ENCODE data around the gene ATAD3B. TPM values are rescaled to one million over a fixed set of nuclear protein-coding genes. Genes with fewer than 3 reads are reported as not detected.
"Not testable (repeated sequence)": the region's sequence is repeated elsewhere in the genome, so short reads cannot be mapped to it uniquely, and the experiment has no call there.

Gene ATAD3B
- total RNA-seq, 1 donor from 2014 or later: 20.2 TPM

GRCh38 chr1:1509465-1509850 is 37.9 kb downstream of the ATAD3B start:
- not testable (repeated sequence) for DNase-seq (ENCODE audit: low read depth)

- DNase-seq (ENCODE audit: low read depth): peak; percentile 13
Observed at GRCh38 chr1:1510912-1511532, 39.5 kb downstream of the ATAD3B start.

- peak; percentile 99 for DNase-seq (ENCODE audit: low read depth)
Observed at GRCh38 chr1:1511533-1512285, 40.1 kb downstream of the ATAD3B start, which contains the start of gene ATAD3A. Gene ATAD3A (plus strand): TSS chr1:1512162. CDS start chr1:1512269, 107 bp downstream.

GRCh38 chr1:1512425-1512824 is 40.9 kb downstream of the ATAD3B start:
- not testable (repeated sequence) for DNase-seq (ENCODE audit: low read depth)

GRCh38 chr1:1513675-1514074 is 42.1 kb downstream of the ATAD3B start:
- not testable (repeated sequence) for DNase-seq (ENCODE audit: low read depth)

GRCh38 chr1:1514376-1514775 is 42.8 kb downstream of the ATAD3B start:
- not testable (repeated sequence) for DNase-seq (ENCODE audit: low read depth)

- not testable (repeated sequence) for DNase-seq (ENCODE audit: low read depth)
Observed at GRCh38 chr1:1516923-1517322, 45.4 kb downstream of the ATAD3B start.

GRCh38 chr1:1517973-1518620 is 46.5 kb downstream of the ATAD3B start:
- no peak for DNase-seq (ENCODE audit: low read depth)

- not testable (repeated sequence) for DNase-seq (ENCODE audit: low read depth)
Observed at GRCh38 chr1:1518621-1519007, 47.0 kb downstream of the ATAD3B start.

- DNase-seq (ENCODE audit: low read depth): not testable (repeated sequence)
Observed at GRCh38 chr1:1519805-1520505, 48.4 kb downstream of the ATAD3B start.

- DNase-seq (ENCODE audit: low read depth): no peak
Observed at GRCh38 chr1:1521331-1521730, 49.8 kb downstream of the ATAD3B start.

- DNase-seq (ENCODE audit: low read depth): not testable (repeated sequence)
Observed at GRCh38 chr1:1522536-1522935, 51.0 kb downstream of the ATAD3B start.

- not testable (repeated sequence) for DNase-seq (ENCODE audit: low read depth)
Observed at GRCh38 chr1:1523226-1523625, 51.7 kb downstream of the ATAD3B start.

GRCh38 chr1:1523651-1524050 is 52.1 kb downstream of the ATAD3B start:
- not testable (repeated sequence) for DNase-seq (ENCODE audit: low read depth)

GRCh38 chr1:1524750-1525383 is 53.3 kb downstream of the ATAD3B start:
- not testable (repeated sequence) for DNase-seq (ENCODE audit: low read depth)

GRCh38 chr1:1526476-1526875 is 54.9 kb downstream of the ATAD3B start:
- not testable (repeated sequence) for DNase-seq (ENCODE audit: low read depth)

- DNase-seq (ENCODE audit: low read depth): no peak
Observed at GRCh38 chr1:1527092-1527816, 55.7 kb downstream of the ATAD3B start.

GRCh38 chr1:1528301-1529267 is 57.0 kb downstream of the ATAD3B start:
- peak; percentile 23 for DNase-seq (ENCODE audit: low read depth)

- DNase-seq (ENCODE audit: low read depth): no peak
Observed at GRCh38 chr1:1529321-1529720, 57.8 kb downstream of the ATAD3B start.
